Panc1 (cell line): ENCODE measurements around the gene PATJ. TPM values are rescaled to one million over a fixed set of nuclear protein-coding genes. Genes with fewer than 3 reads are reported as not detected.

Experiments used
- ATAC-seq: fragments of 200-7000 bp; cut with Tn5 transposase; 2 replicates; pipeline ENCODE4 v1.9.1; 2020; ENCODE audit warnings: mild to moderate bottlenecking, moderate library complexity
- BruUV-seq: library from RNA; stranded (reverse); fragments of 400-500 nt; replicated peaks from 2 replicates; lab custom pipeline; 2021; lab: Mats Ljungman, UMichigan
- CTCF ChIA-PET: fragments of 300-600 bp; sonication (Branson Sonifier 250); formaldehyde crosslinking; loops from one replicate; lab custom pipeline; 2022; ENCODE audit warnings: antibody characterized with exemption; lab: Charles Lee
- POLR2A ChIA-PET: fragments of 300-600 bp; sonication (Branson Sonifier 250); formaldehyde crosslinking; loops from one replicate; lab custom pipeline; 2022; ENCODE audit warnings: antibody characterized with exemption; lab: Charles Lee
- DNase-seq: peaks from one replicate; pipeline ENCODE4 v3.0.0-alpha.2; 2010; ENCODE audit warnings: low read depth, low spot score
- H3K27ac ChIP-seq: 2 replicates; pipeline ENCODE4 v1.5.1; 2011; ENCODE audit warnings: mild to moderate bottlenecking, low read length, inconsistent platforms
- H3K27me3 ChIP-seq: fragments of 200-500 bp; sonication (Bioruptor generic); 2 replicates; pipeline ENCODE4 v1.6.0; 2014; ENCODE audit warnings: low read length, inconsistent platforms; ENCODE audit not compliant: control insufficient read depth, insufficient read depth
- H3K36me3 ChIP-seq: fragments of 200-500 bp; sonication (Bioruptor generic); 2 replicates; pipeline ENCODE4 v1.5.1; 2014; ENCODE audit warnings: inconsistent platforms, mild to moderate bottlenecking, low read length, moderate library complexity; ENCODE audit not compliant: control insufficient read depth, insufficient read depth
- H3K4me1 ChIP-seq: 2 replicates; pipeline ENCODE4 v1.5.1; 2011; ENCODE audit warnings: inconsistent platforms, mild to moderate bottlenecking, low read length, moderate library complexity; ENCODE audit not compliant: control insufficient read depth, insufficient read depth
- H3K4me3 ChIP-seq, 2 experiments: 2 replicates each; pipeline ENCODE4 v1.5.1; 2011 to 2012; ENCODE audit warnings: low read depth in 2 of 2, low read length in 2 of 2, mild to moderate bottlenecking in 2 of 2, inconsistent platforms in 1 of 2, moderate library complexity in 1 of 2
- H3K9me3 ChIP-seq: fragments of 200-500 bp; sonication (Bioruptor generic); 2 replicates; pipeline ENCODE4 v1.5.1; 2014; ENCODE audit warnings: low read depth, mild to moderate bottlenecking, inconsistent platforms, low read length, moderate library complexity; ENCODE audit not compliant: control insufficient read depth, insufficient read depth
- POLR2AphosphoS5 ChIP-seq: IDR thresholded peaks from 2 replicates; pipeline ENCODE4 v1.6.1; 2012; ENCODE audit warnings: mild to moderate bottlenecking, low read depth, low read length, moderate library complexity
- SIN3A ChIP-seq: IDR thresholded peaks from 2 replicates; pipeline ENCODE4 v1.6.1; 2012; ENCODE audit warnings: low read depth, mild to moderate bottlenecking, low read length, moderate library complexity, borderline replicate concordance; ENCODE audit not compliant: insufficient read depth
- TCF7L2 ChIP-seq: IDR thresholded peaks from 2 replicates; pipeline ENCODE4 v1.6.1; 2011; ENCODE audit warnings: mild to moderate bottlenecking, low read depth, low read length, inconsistent platforms
- in situ Hi-C: cut with HindIII; loops from 2 replicates; pipeline ENCODE4 v1.10.0; 2016; ENCODE audit warnings: low sequenced_read_pairs, low pct_unique_long_range_greater_than_20kb
- intact Hi-C: fragments of 100-400 bp; cut with micrococcal nuclease; formaldehyde crosslinking; loops from one replicate; pipeline ENCODE4 v1.10.0; 2022; ENCODE audit not compliant: unreplicated experiment
- total RNA-seq: library from RNA; stranded (reverse); gene quantifications from one replicate; pipeline ENCODE4 v1.2.1, GENCODE V29; 2021; ENCODE audit not compliant: unreplicated experiment
- TF ChIP-seq, protein P1 (sequence below): fragments of 450-650 bp; IDR thresholded peaks from 2 replicates; pipeline ENCODE4 v1.5.1; 2017; ENCODE audit warnings: mild to moderate bottlenecking
- TF ChIP-seq, protein P2 (sequence below), 2 experiments: IDR thresholded peaks; 2 replicates each; pipeline ENCODE4 v1.6.1; 2011 to 2012; ENCODE audit warnings: low read depth in 2 of 2, control low read depth in 1 of 2, low read length in 1 of 2, mild to moderate bottlenecking in 1 of 2, moderate library complexity in 1 of 2; ENCODE audit not compliant: insufficient read depth in 1 of 2

PATJ gene
- total RNA-seq, 1 experiment from 2014 or later, result 36.2 TPM

DNA sequence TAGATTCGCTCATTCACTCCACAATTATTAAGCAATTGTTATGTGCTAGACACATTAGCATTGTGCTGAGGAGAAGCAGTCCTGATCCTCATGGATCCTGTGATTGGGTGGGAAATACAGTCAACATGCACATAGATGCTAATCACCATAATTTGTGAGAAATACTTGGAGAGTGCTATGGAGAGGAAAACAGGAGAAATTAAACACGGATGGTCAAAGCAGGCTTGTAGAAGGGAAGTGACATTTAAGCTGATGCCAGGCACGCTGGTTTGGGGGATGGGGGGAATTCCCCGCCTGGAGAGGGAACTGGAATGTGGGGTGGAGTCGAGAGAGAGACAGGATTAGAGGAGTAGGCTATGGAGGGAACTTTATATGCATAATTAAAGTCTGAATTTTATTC lies 400.2 kb downstream of the PATJ start:
- Histone ChIP-seq H3K27me3 (no peaks in the 10 kb centered on the region), H3K4me1 (no peaks in the 10 kb centered on the region), H3K9me3 (no peaks in the 10 kb centered on the region), H3K4me3 (no peak overlapping the region), H3K27ac (no peak overlapping the region), H3K36me3 (no peaks in the 10 kb centered on the region)
- ATAC-seq (no peak), DNase-seq (no peak)
- TF ChIP-seq POLR2AphosphoS5 (no peak), TCF7L2 (no peak), SIN3A (no peak)
- TF ChIP-seq, protein P1, sequence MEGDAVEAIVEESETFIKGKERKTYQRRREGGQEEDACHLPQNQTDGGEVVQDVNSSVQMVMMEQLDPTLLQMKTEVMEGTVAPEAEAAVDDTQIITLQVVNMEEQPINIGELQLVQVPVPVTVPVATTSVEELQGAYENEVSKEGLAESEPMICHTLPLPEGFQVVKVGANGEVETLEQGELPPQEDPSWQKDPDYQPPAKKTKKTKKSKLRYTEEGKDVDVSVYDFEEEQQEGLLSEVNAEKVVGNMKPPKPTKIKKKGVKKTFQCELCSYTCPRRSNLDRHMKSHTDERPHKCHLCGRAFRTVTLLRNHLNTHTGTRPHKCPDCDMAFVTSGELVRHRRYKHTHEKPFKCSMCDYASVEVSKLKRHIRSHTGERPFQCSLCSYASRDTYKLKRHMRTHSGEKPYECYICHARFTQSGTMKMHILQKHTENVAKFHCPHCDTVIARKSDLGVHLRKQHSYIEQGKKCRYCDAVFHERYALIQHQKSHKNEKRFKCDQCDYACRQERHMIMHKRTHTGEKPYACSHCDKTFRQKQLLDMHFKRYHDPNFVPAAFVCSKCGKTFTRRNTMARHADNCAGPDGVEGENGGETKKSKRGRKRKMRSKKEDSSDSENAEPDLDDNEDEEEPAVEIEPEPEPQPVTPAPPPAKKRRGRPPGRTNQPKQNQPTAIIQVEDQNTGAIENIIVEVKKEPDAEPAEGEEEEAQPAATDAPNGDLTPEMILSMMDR, result no peak
- TF ChIP-seq, protein P2, sequence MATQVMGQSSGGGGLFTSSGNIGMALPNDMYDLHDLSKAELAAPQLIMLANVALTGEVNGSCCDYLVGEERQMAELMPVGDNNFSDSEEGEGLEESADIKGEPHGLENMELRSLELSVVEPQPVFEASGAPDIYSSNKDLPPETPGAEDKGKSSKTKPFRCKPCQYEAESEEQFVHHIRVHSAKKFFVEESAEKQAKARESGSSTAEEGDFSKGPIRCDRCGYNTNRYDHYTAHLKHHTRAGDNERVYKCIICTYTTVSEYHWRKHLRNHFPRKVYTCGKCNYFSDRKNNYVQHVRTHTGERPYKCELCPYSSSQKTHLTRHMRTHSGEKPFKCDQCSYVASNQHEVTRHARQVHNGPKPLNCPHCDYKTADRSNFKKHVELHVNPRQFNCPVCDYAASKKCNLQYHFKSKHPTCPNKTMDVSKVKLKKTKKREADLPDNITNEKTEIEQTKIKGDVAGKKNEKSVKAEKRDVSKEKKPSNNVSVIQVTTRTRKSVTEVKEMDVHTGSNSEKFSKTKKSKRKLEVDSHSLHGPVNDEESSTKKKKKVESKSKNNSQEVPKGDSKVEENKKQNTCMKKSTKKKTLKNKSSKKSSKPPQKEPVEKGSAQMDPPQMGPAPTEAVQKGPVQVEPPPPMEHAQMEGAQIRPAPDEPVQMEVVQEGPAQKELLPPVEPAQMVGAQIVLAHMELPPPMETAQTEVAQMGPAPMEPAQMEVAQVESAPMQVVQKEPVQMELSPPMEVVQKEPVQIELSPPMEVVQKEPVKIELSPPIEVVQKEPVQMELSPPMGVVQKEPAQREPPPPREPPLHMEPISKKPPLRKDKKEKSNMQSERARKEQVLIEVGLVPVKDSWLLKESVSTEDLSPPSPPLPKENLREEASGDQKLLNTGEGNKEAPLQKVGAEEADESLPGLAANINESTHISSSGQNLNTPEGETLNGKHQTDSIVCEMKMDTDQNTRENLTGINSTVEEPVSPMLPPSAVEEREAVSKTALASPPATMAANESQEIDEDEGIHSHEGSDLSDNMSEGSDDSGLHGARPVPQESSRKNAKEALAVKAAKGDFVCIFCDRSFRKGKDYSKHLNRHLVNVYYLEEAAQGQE (IDR thresholded peaks at IDR 0.05; ENCODE audit: insufficient read depth in 1 of 2, low read depth in 2 of 2, low read length in 1 of 2), result no peak
- CTCF ChIA-PET, result interaction anchor here (0.7 kb wide), 1 partner anchor 13 kb away, joined by 10 read pairs; no protein-coding TSS in a partner anchor
- intact Hi-C loops, result no loop called here
- POLR2A ChIA-PET, result no interaction called here
- in situ Hi-C loops, result no loop called here
- no TSS peak for BruUV-seq

DNA sequence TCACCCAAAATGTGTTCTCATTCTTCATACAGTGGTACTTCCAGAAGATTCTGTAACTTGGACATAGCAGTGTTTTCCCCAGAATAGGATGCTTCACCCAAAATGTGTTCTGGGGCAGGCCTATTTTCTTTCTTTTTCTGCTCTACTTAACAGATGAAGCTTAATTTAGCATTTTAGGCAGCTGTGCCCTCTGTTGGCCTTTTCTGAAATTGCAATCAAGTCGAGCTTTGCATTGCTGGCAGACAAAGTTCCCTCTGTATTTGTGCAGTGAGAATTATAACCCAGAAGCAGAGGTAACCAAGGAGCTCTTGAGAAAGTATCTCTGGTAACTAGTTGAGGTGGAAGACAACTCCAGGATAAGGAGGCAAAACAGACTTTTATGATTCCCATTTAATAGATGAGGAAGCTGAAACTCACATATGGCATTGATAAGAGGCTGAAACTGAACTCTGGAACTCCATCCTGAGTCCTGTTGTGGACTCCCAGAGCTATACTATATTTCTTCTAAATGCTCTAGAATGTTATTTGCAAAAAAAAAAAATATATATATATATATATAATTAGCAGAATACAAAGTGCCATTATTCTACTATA lies 402.1 kb downstream of the PATJ start:
- Histone ChIP-seq H3K27me3 (no peaks in the 10 kb centered on the region), H3K27ac (no peak overlapping the region), H3K4me1 (no peaks in the 10 kb centered on the region), H3K9me3 (no peaks in the 10 kb centered on the region), H3K36me3 (no peaks in the 10 kb centered on the region), H3K4me3 (no peak overlapping the region)
- ChIA-PET CTCF (interaction anchor here (0.6 to 1.2 kb wide), 4 partner anchors 18 to 1147 kb away, joined by 3 to 9 read pairs (median 4); no protein-coding TSS in a partner anchor), POLR2A (interaction anchor here (0.5 kb wide), 1 partner anchor 578 kb away, joined by 6 read pairs; no protein-coding TSS in a partner anchor)
- TF ChIP-seq, protein P2 (IDR thresholded peaks at IDR 0.05; ENCODE audit: insufficient read depth in 1 of 2, low read depth in 2 of 2, low read length in 1 of 2), result no peak
- TF ChIP-seq, protein P1, result peak; percentile 84
- ATAC-seq, result peak; percentile 78; the same call in 1 of the 2 replicates
- intact Hi-C loops (no loop called here), in situ Hi-C loops (no loop called here)
- BruUV-seq, result no TSS peak
- DNase-seq, result peak; percentile 51
